Keratinocyte (primary cell): Measurements from ENCODE around the gene PSMD7. TPM values are rescaled to one million over a fixed set of nuclear protein-coding genes. Genes with fewer than 3 reads are reported as not detected.

Source experiments
- DNase-seq: peaks from one replicate; pipeline ENCODE4 v3.0.0-alpha.2; 2011; ENCODE audit warnings: low read depth, missing footprints, low spot score
- FAIRE-seq: peaks from 2 replicates; lab custom pipeline; 2011; peaks lifted over from hg19 to GRCh38; lab: Jason Lieb, UNC
- H2AFZ ChIP-seq: 2 replicates; pipeline ENCODE4 v1.6.0; 2012; ENCODE audit warnings: low read length, control low read depth, inconsistent platforms; ENCODE audit not compliant: control insufficient read depth
- H3K27ac ChIP-seq: 2 replicates; pipeline ENCODE4 v1.5.1; 2011; ENCODE audit warnings: low read length; ENCODE audit not compliant: control insufficient read depth, insufficient read depth
- H3K27me3 ChIP-seq: 3 replicates; pipeline ENCODE4 v1.6.0; 2011; ENCODE audit warnings: low read length; ENCODE audit not compliant: control insufficient read depth, insufficient read depth; ENCODE audit errors: extremely low read depth
- H3K36me3 ChIP-seq, 2 experiments: 2 replicates in 1 of 2; 3 replicates in 1 of 2; pipeline ENCODE4 v1.5.1; 2011; ENCODE audit warnings: low read length in 2 of 2, mild to moderate bottlenecking in 1 of 2; ENCODE audit not compliant: control insufficient read depth in 2 of 2, insufficient read depth in 2 of 2; ENCODE audit errors: extremely low read depth in 1 of 2
- H3K4me1 ChIP-seq: 3 replicates; pipeline ENCODE4 v1.5.1; 2011; ENCODE audit warnings: low read length; ENCODE audit not compliant: control insufficient read depth, insufficient read depth; ENCODE audit errors: extremely low read depth
- H3K4me2 ChIP-seq: 3 replicates; pipeline ENCODE4 v1.6.0; 2011; ENCODE audit warnings: low read depth, low read length; ENCODE audit not compliant: control insufficient read depth, insufficient read depth; ENCODE audit errors: extremely low read depth
- H3K4me3 ChIP-seq, 3 experiments: fragments of 200-600 bp in 1 of 3; sonication (generic) in 1 of 3; 2 replicates in 2 of 3; 3 replicates in 1 of 3; pipeline ENCODE4 v1.5.1; 2011 to 2016; ENCODE audit warnings: low read length in 3 of 3, mild to moderate bottlenecking in 3 of 3, control low read depth in 2 of 3, inconsistent platforms in 1 of 3, low read depth in 1 of 3, mixed read lengths in 1 of 3, mixed run types in 1 of 3, moderate library complexity in 1 of 3; ENCODE audit not compliant: control insufficient read depth in 2 of 3, insufficient read depth in 2 of 3; ENCODE audit errors: extremely low read depth in 1 of 3
- H3K79me2 ChIP-seq: 2 replicates; pipeline ENCODE4 v1.6.0; 2012; ENCODE audit warnings: low read length; ENCODE audit not compliant: control insufficient read depth, insufficient read depth
- H3K9ac ChIP-seq: 3 replicates; pipeline ENCODE4 v1.6.0; 2011; ENCODE audit warnings: low read length; ENCODE audit not compliant: control insufficient read depth, insufficient read depth; ENCODE audit errors: extremely low read depth
- H3K9me1 ChIP-seq: 3 replicates; pipeline ENCODE4 v1.6.0; 2011; ENCODE audit warnings: low read length; ENCODE audit not compliant: control insufficient read depth, insufficient read depth; ENCODE audit errors: extremely low read depth
- H3K9me3 ChIP-seq: 2 replicates; pipeline ENCODE4 v1.5.1; 2012; ENCODE audit warnings: low read depth, low read length; ENCODE audit not compliant: control insufficient read depth
- H4K20me1 ChIP-seq: 3 replicates; pipeline ENCODE4 v1.6.0; 2011; ENCODE audit warnings: low read length; ENCODE audit not compliant: control insufficient read depth, insufficient read depth; ENCODE audit errors: extremely low read depth
- CTCF ChIP-seq, 3 experiments: IDR thresholded peaks in 1 of 3; conservative IDR thresholded peaks in 1 of 3; optimal IDR thresholded peaks in 1 of 3; 2 replicates in 2 of 3; 3 replicates in 1 of 3; pipeline versions ENCODE3 to v1.5.1; 2011; ENCODE audit warnings: low read length in 3 of 3, mild to moderate bottlenecking in 3 of 3, moderate library complexity in 2 of 3, control low read depth in 1 of 3, inconsistent platforms in 1 of 3; ENCODE audit not compliant: insufficient read depth in 2 of 3; ENCODE audit errors: extremely low read depth in 1 of 3
- EZH2 ChIP-seq: IDR thresholded peaks from one replicate; pipeline ENCODE4 v1.6.1; 2012; ENCODE audit warnings: inconsistent platforms, mild to moderate bottlenecking, low read length, moderate library complexity
- dilution Hi-C: fragments of 300-500 bp; cut with MboI; formaldehyde crosslinking; loops from one replicate; pipeline ENCODE4 v1.7.0; 2020; ENCODE audit warnings: low sequenced_read_pairs; ENCODE audit not compliant: extremely low pct_ligation_motif_present
- polyA plus RNA-seq, 5 experiments: library from polyadenylated mRNA; depleted of rRNA in 3 of 5; stranded (reverse) in 3 of 5; stranded (forward) in 1 of 5; unstranded in 1 of 5; fragments of >200 nt; gene quantifications; 1 replicate in 1 of 5; 2 replicates in 3 of 5; 3 replicates in 1 of 5; pipeline versions ENCODE4 v1.2.1 to v1.2.3, GENCODE V29; 2011 to 2012; ENCODE audit warnings: missing spikeins in 2 of 5, low read depth in 1 of 5, low replicate concordance in 1 of 5

Gene PSMD7
- polyA plus RNA-seq, 1 donor (not counting 4 experiments of a cell fraction or from before 2014, with no cell fraction given), result 130 TPM

- no peak for TF ChIP-seq CTCF (optimal IDR thresholded peaks at IDR 0.05 in 1 of 3, IDR thresholded peaks at IDR 0.05 in 1 of 3, conservative IDR thresholded peaks at IDR 0.05 in 1 of 3; ENCODE audit: extremely low read depth in 1 of 3, insufficient read depth in 2 of 3, low read length in 3 of 3)
- TF ChIP-seq EZH2, result no peak
- Histone ChIP-seq H3K9me3 (no peaks in the 10 kb centered on the region), H3K4me3 (peak overlapping the region; percentile 86 to 97 (median 91)), H3K27ac (peak overlapping the region; percentile 97), H3K9me1 (no peaks in the 10 kb centered on the region), H2AFZ (peak overlapping the region; percentile 92), H3K79me2 (peaks cover 45% of the 10 kb centered on the region), H3K36me3 (peaks cover 17 to 31% of the 10 kb centered on the region in 2 experiments), H3K4me2 (peak overlapping the region; percentile 95), H3K27me3 (no peaks in the 10 kb centered on the region), H4K20me1 (peaks cover 2% of the 10 kb centered on the region), H3K4me1 (peaks cover 15% of the 10 kb centered on the region), H3K9ac (peak overlapping the region; percentile 99)
- DNase-seq (no peak), FAIRE-seq (no peak)
- dilution Hi-C loops, result no loop called here
Measured at GRCh38 chr16:74297145-74297665, 591 bp downstream of the PSMD7 start.

- Histone ChIP-seq H3K9me3 (no peaks in the 10 kb centered on the region), H3K4me3 (peak overlapping the region; percentile 86 to 97 (median 91)), H3K9ac (peak overlapping the region; percentile 99), H3K9me1 (no peaks in the 10 kb centered on the region), H3K27me3 (no peaks in the 10 kb centered on the region), H2AFZ (no peak overlapping the region), H3K36me3 (peaks cover 25 to 40% of the 10 kb centered on the region in 2 experiments), H3K27ac (peak overlapping the region; percentile 97), H3K4me2 (peak overlapping the region; percentile 95), H4K20me1 (peaks cover 2% of the 10 kb centered on the region), H3K4me1 (peaks cover 11% of the 10 kb centered on the region), H3K79me2 (peaks cover 45% of the 10 kb centered on the region)
- FAIRE-seq (no peak), DNase-seq (no peak)
- TF ChIP-seq EZH2 (no peak), CTCF (optimal IDR thresholded peaks at IDR 0.05 in 1 of 3, IDR thresholded peaks at IDR 0.05 in 1 of 3, conservative IDR thresholded peaks at IDR 0.05 in 1 of 3; ENCODE audit: extremely low read depth in 1 of 3, insufficient read depth in 2 of 3, low read length in 3 of 3) (no peak)
- dilution Hi-C loops, result no loop called here
Measured at GRCh38 chr16:74298104-74298503, 1.5 kb downstream of the PSMD7 start.
